Measurements from ENCODE around the gene CLTCL1. TPM values are rescaled to one million over a fixed set of nuclear protein-coding genes. Genes with fewer than 3 reads are reported as not detected.

The CLTCL1 gene
- total RNA-seq, 1 experiment from 2014 or later = 7.1 TPM

GRCh38 chr22:19184276-19184997, 107.1 kb downstream of the CLTCL1 start:
- no peak overlapping the region for H2AFZ ChIP-seq (ENCODE audit: low read depth, low read length, poor library complexity, severe bottlenecking)
- ATAC-seq = no peak
- no peaks in the 10 kb centered on the region for H3K9me3 ChIP-seq (ENCODE audit: control insufficient read depth in 1 of 2, insufficient read depth in 1 of 2, low read depth in 1 of 2, low read length in 2 of 2)
- peaks cover 2 to 16% of the 10 kb centered on the region in 2 experiments; a peak in 3 of 4 replicates for H3K4me1 ChIP-seq (ENCODE audit: control insufficient read depth in 1 of 2, insufficient read depth in 2 of 2, low read length in 2 of 2)
- TF ChIP-seq SRF (IDR thresholded peaks at IDR 0.05; ENCODE audit: low read depth) (no peak), ELF1 (IDR thresholded peaks at IDR 0.05; ENCODE audit: borderline replicate concordance, low read depth) (no peak), REST (IDR thresholded peaks at IDR 0.05; ENCODE audit: low read depth) (no peak), FOSL1 (IDR thresholded peaks at IDR 0.05; ENCODE audit: low read depth) (no peak), POLR2A (IDR thresholded peaks at IDR 0.05; ENCODE audit: borderline replicate concordance, extremely low read depth, insufficient read depth, insufficient read length) (no peak), TCF7L2 (IDR thresholded peaks at IDR 0.05; ENCODE audit: borderline replicate concordance, extremely low read depth, insufficient read depth, insufficient read length) (no peak), POLR2AphosphoS5 (IDR thresholded peaks at IDR 0.05; ENCODE audit: low read depth, low read length) (no peak), SIN3A (IDR thresholded peaks at IDR 0.05; ENCODE audit: low read depth) (no peak), EGR1 (IDR thresholded peaks at IDR 0.05; ENCODE audit: low read depth) (no peak), ZFX (IDR thresholded peaks at IDR 0.05) (no peak), SP1 (IDR thresholded peaks at IDR 0.05; ENCODE audit: low read depth) (no peak), CEBPB (IDR thresholded peaks at IDR 0.05; ENCODE audit: low read depth) (no peak), JUND (IDR thresholded peaks at IDR 0.05) (no peak), MAX (IDR thresholded peaks at IDR 0.05) (no peak), ATF3 (IDR thresholded peaks at IDR 0.05) (no peak)
- ChIA-PET POLR2A (no interaction called here), RAD21 (ENCODE audit: low non-redundant PET in 1 of 2, low total read pairs in 2 of 2, uncharacterized antibody in 2 of 2, unreplicated experiment in 2 of 2) (no interaction called here), CTCF (interaction anchor here (1.6 kb wide), 1 partner anchor 40 kb away, joined by 3 read pairs; the partner anchor contains the start of gene ESS2)
- no peaks in the 10 kb centered on the region for H3K36me3 ChIP-seq (ENCODE audit: control insufficient read depth in 1 of 2, insufficient read depth in 2 of 2, low read length in 2 of 2)
- H3K4me3 ChIP-seq (replicated peaks in 1 of 2; ENCODE audit: low read depth in 1 of 2, low read length in 2 of 2) = no peak overlapping the region
- no TSS peak for BruUV-seq (replicated peaks)
- intact Hi-C loops (cut with micrococcal nuclease) = no loop called here
- H3K9ac ChIP-seq (ENCODE audit: low read length) = no peak overlapping the region
- no peak for DNase-seq (ENCODE audit: low read depth, low spot score)
- H4K20me1 ChIP-seq (ENCODE audit: insufficient read depth) = no peaks in the 10 kb centered on the region
- H3K79me2 ChIP-seq (ENCODE audit: insufficient read depth, low read length) = no peaks in the 10 kb centered on the region
- no peaks in the 10 kb centered on the region for H3K9me2 ChIP-seq (ENCODE audit: insufficient read depth)
- no peaks in the 10 kb centered on the region for H3K27me3 ChIP-seq (ENCODE audit: insufficient read depth, low read length)
- H3K4me2 ChIP-seq (ENCODE audit: low read length) = peak overlapping the region; percentile 30
- H3K27ac ChIP-seq (ENCODE audit: low read depth, low read length) = no peak overlapping the region
